B cell (primary cell): Measurements from ENCODE around the gene ANKRD13D. TPM values are rescaled to one million over a fixed set of nuclear protein-coding genes. Genes with fewer than 3 reads are reported as not detected.

Experiments used
- ATAC-seq: fragments of 200-7000 bp; cut with Tn5 transposase; one replicate; pipeline ENCODE4 v1.10.0; 2021; ENCODE audit warnings: low read depth, mild to moderate bottlenecking, moderate number of reproducible peaks, moderate library complexity
- CTCF ChIA-PET: fragments of 350-600 bp; sonication (Branson Sonifier 250); formaldehyde crosslinking; loops from one replicate; lab custom pipeline; 2021; ENCODE audit warnings: antibody characterized with exemption, inconsistent platforms; lab: Charles Lee
- POLR2A ChIA-PET: fragments of 350-600 bp; sonication (Branson Sonifier 250); formaldehyde crosslinking; loops from one replicate; lab custom pipeline; 2021; ENCODE audit warnings: antibody characterized with exemption; lab: Charles Lee
- DNase-seq: peaks from one replicate; pipeline ENCODE4 v3.0.0; 2013
- H2AFZ ChIP-seq: 2 replicates; pipeline ENCODE4 v1.6.1; 2012; ENCODE audit warnings: mild to moderate bottlenecking, low read depth, low read length; ENCODE audit not compliant: insufficient read depth, poor library complexity, severe bottlenecking
- H3K27ac ChIP-seq, 2 donors: 1 replicate in 1 of 2; 2 replicates in 1 of 2; pipeline ENCODE4 v1.5.1; 2012 to 2013; ENCODE audit warnings: low read length in 2 of 2, mild to moderate bottlenecking in 2 of 2, moderate library complexity in 1 of 2
- H3K27me3 ChIP-seq, 4 experiments: fragments of 200-600 bp in 1 of 4; sonication (generic) in 1 of 4; replicated peaks in 1 of 4; 1 replicate in 2 of 4; 2 replicates in 2 of 4; pipeline versions ENCODE4 v1.6.1 to v1.7.0; 2013 to 2016; ENCODE audit warnings: low read length in 3 of 4, mild to moderate bottlenecking in 2 of 4, mixed read lengths in 1 of 4, moderate library complexity in 1 of 4; ENCODE audit not compliant: insufficient read depth in 4 of 4, control insufficient read depth in 3 of 4; ENCODE audit errors: control extremely low read depth in 1 of 4
- H3K36me3 ChIP-seq, 2 experiments: replicated peaks in 1 of 2; 1 replicate in 1 of 2; 2 replicates in 1 of 2; pipeline versions ENCODE4 v1.6.1 to v1.7.1; 2013; ENCODE audit warnings: low read length in 1 of 2; ENCODE audit not compliant: insufficient read depth in 2 of 2, control insufficient read depth in 1 of 2; ENCODE audit errors: control extremely low read depth in 1 of 2, extremely low read depth in 1 of 2
- H3K4me1 ChIP-seq, 2 donors: fragments of 200-600 bp in 1 of 2; sonication (generic) in 1 of 2; 1 replicate in 1 of 2; 2 replicates in 1 of 2; pipeline versions ENCODE4 v1.5.1 to v1.6.1; 2013 to 2017; ENCODE audit warnings: low read length in 2 of 2; ENCODE audit not compliant: control insufficient read depth in 2 of 2, insufficient read depth in 2 of 2
- H3K4me2 ChIP-seq: replicated peaks from 2 replicates; pipeline ENCODE3; 2012; ENCODE audit warnings: mild to moderate bottlenecking, low read depth, low read length; ENCODE audit not compliant: poor library complexity, severe bottlenecking
- H3K4me3 ChIP-seq, 5 experiments: fragments of 200-600 bp in 1 of 5; sonication (generic) in 1 of 5; 1 replicate in 3 of 5; 2 replicates in 2 of 5; pipeline versions ENCODE4 v1.5.1 to v1.7.0; 2011 to 2016; ENCODE audit warnings: low read length in 4 of 5, mild to moderate bottlenecking in 4 of 5, low read depth in 2 of 5, control low read depth in 1 of 5, moderate library complexity in 1 of 5; ENCODE audit not compliant: insufficient read depth in 1 of 5; ENCODE audit errors: control extremely low read depth in 1 of 5, extremely low read depth in 1 of 5
- H3K79me2 ChIP-seq: fragments of 200-600 bp; sonication (generic); one replicate; pipeline ENCODE4 v1.6.0; 2016; ENCODE audit warnings: low read length; ENCODE audit not compliant: control insufficient read depth, insufficient read depth
- H3K9ac ChIP-seq: fragments of 200-600 bp; sonication (generic); 2 replicates; pipeline ENCODE4 v1.6.1; 2017; ENCODE audit warnings: mild to moderate bottlenecking, low read length, moderate library complexity
- H3K9me3 ChIP-seq, 3 donors: one replicate each; pipeline versions ENCODE4 v1.6.1 to v1.7.1; 2013; ENCODE audit warnings: low read length in 2 of 3; ENCODE audit not compliant: control insufficient read depth in 2 of 3, insufficient read depth in 1 of 3; ENCODE audit errors: control extremely low read depth in 1 of 3
- H4K20me1 ChIP-seq: 2 replicates; pipeline ENCODE4 v1.6.0; 2012; ENCODE audit warnings: mild to moderate bottlenecking, low read length; ENCODE audit not compliant: insufficient read depth, control insufficient read depth, poor library complexity, severe bottlenecking
- H3K27ac Mint-ChIP-seq: one replicate; pipeline ENCODE4 v1.8.0; 2021; ENCODE audit warnings: mixed read lengths
- H3K27me3 Mint-ChIP-seq: one replicate; pipeline ENCODE4 v1.8.0; 2021; ENCODE audit warnings: mixed read lengths
- H3K4me1 Mint-ChIP-seq: one replicate; pipeline ENCODE4 v1.8.0; 2021; ENCODE audit warnings: mixed read lengths
- H3K4me3 Mint-ChIP-seq: one replicate; pipeline ENCODE4 v1.8.0; 2021; ENCODE audit warnings: mixed read lengths
- H3K9me3 Mint-ChIP-seq: one replicate; pipeline ENCODE4 v1.8.0; 2022; ENCODE audit warnings: mixed read lengths; ENCODE audit not compliant: insufficient read depth
- EZH2 ChIP-seq: IDR thresholded peaks from 2 replicates; pipeline ENCODE4 v1.6.1; 2012; ENCODE audit warnings: borderline replicate concordance, low read depth, mild to moderate bottlenecking, moderate library complexity, low read length; ENCODE audit not compliant: insufficient read depth, poor library complexity, severe bottlenecking
- WGBS: methylation state at CpG from one replicate; pipeline ENCODE4 v1.1.5; 2013; ENCODE audit warnings: missing lambda C conversion rate; ENCODE audit not compliant: insufficient coverage; 5-methylcytosine and 5-hydroxymethylcytosine counted together
- intact Hi-C: fragments of 100-400 bp; cut with micrococcal nuclease; formaldehyde crosslinking; loops from one replicate; pipeline ENCODE4 v1.10.0; 2022
- polyA plus RNA-seq: library from polyadenylated mRNA; depleted of rRNA; stranded (reverse); fragments of >200 nt; gene quantifications from 2 replicates; pipeline ENCODE4 v1.2.3, GENCODE V29; 2012
- total RNA-seq, 2 donors: library from RNA; stranded (reverse); fragments of 120-200 nt in 1 of 2; gene quantifications; 1 replicate in 1 of 2; 2 replicates in 1 of 2; pipeline versions ENCODE4 v1.2.3 to v1.2.4, GENCODE V29; 2013 to 2022
- TF ChIP-seq, protein P1 (sequence below): fragments of 200-600 bp; IDR thresholded peaks from one replicate; pipeline ENCODE4 v1.8.0; 2022; ENCODE audit warnings: antibody characterized with exemption, mild to moderate bottlenecking

Gene ANKRD13D
- total and polyA plus RNA-seq, 2 donors (not counting 1 experiment from before 2014, with no cell fraction given), result 189 to 252 TPM

- WGBS, result 94% methylated on average over 10 of the region's 10 CpGs
- no peak overlapping the region for H3K4me3 ChIP-seq
- peaks cover 13% of the 10 kb centered on the region for H3K79me2 ChIP-seq
- ChIA-PET CTCF (interaction anchor here (1.2 kb wide), 1 partner anchor 12 kb away, joined by 3 read pairs; no protein-coding TSS in a partner anchor), POLR2A (no interaction called here)
- H3K9me3 ChIP-seq, result no peaks in the 10 kb centered on the region
- Mint-ChIP-seq H3K4me1 (peaks cover 10% of the 10 kb centered on the region), H3K27me3 (no peaks in the 10 kb centered on the region), H3K4me3 (no peak overlapping the region), H3K9me3 (no peaks in the 10 kb centered on the region), H3K27ac (peak overlapping the region; percentile 50)
- peaks cover 9 to 70% of the 10 kb centered on the region in 2 experiments for H3K36me3 ChIP-seq
- no peak for TF ChIP-seq EZH2
- TF ChIP-seq, protein P1, sequence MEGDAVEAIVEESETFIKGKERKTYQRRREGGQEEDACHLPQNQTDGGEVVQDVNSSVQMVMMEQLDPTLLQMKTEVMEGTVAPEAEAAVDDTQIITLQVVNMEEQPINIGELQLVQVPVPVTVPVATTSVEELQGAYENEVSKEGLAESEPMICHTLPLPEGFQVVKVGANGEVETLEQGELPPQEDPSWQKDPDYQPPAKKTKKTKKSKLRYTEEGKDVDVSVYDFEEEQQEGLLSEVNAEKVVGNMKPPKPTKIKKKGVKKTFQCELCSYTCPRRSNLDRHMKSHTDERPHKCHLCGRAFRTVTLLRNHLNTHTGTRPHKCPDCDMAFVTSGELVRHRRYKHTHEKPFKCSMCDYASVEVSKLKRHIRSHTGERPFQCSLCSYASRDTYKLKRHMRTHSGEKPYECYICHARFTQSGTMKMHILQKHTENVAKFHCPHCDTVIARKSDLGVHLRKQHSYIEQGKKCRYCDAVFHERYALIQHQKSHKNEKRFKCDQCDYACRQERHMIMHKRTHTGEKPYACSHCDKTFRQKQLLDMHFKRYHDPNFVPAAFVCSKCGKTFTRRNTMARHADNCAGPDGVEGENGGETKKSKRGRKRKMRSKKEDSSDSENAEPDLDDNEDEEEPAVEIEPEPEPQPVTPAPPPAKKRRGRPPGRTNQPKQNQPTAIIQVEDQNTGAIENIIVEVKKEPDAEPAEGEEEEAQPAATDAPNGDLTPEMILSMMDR, result no peak
- no peak overlapping the region for H3K9ac ChIP-seq
- DNase-seq (no peak), ATAC-seq (no peak)
- H3K4me1 ChIP-seq, result no peaks in the 10 kb centered on the region
- no peak overlapping the region for H3K4me2 ChIP-seq
- H3K27ac ChIP-seq, result no peak overlapping the region
- no peaks in the 10 kb centered on the region for H3K27me3 ChIP-seq
- intact Hi-C loops, result no loop called here
- H4K20me1 ChIP-seq, result peaks cover 67% of the 10 kb centered on the region
- H2AFZ ChIP-seq, result no peak overlapping the region
These were observed 33.8 kb upstream of the ANKRD13D start for GRCh38 chr11:67255353-67255752.

GRCh38 chr11:67255864-67256263 is 33.2 kb upstream of the ANKRD13D start:
- Mint-ChIP-seq H3K27ac (peak overlapping the region; percentile 50), H3K27me3 (no peaks in the 10 kb centered on the region), H3K4me3 (no peak overlapping the region), H3K4me1 (peaks cover 13% of the 10 kb centered on the region), H3K9me3 (no peaks in the 10 kb centered on the region)
- CTCF ChIA-PET, result no interaction called here
- H3K9ac ChIP-seq, result no peak overlapping the region
- peaks cover 12% of the 10 kb centered on the region for H3K79me2 ChIP-seq
- POLR2A ChIA-PET, result no interaction called here
- ATAC-seq (no peak), DNase-seq (no peak)
- no peak overlapping the region for H3K4me2 ChIP-seq
- no peaks in the 10 kb centered on the region for H3K27me3 ChIP-seq
- H3K27ac ChIP-seq, result no peak overlapping the region
- H3K4me1 ChIP-seq, result no peaks in the 10 kb centered on the region
- H3K36me3 ChIP-seq, result peaks cover 9 to 65% of the 10 kb centered on the region in 2 experiments
- H3K4me3 ChIP-seq, result no peak overlapping the region
- intact Hi-C loops, result no loop called here
- H4K20me1 ChIP-seq, result peaks cover 62% of the 10 kb centered on the region
- WGBS, result 98% methylated on average over 6 of the region's 8 CpGs
- TF ChIP-seq, protein P1, result no peak
- no peak for TF ChIP-seq EZH2
- H3K9me3 ChIP-seq, result no peaks in the 10 kb centered on the region
- H2AFZ ChIP-seq, result no peak overlapping the region
